C4-2B (cell line): ENCODE results near the gene ADCY1.

Experiments used
- ZFX ChIP-seq: fragments of 450-650 bp; IDR thresholded peaks from 2 replicates; pipeline ENCODE4 v1.6.1; 2017
- TF ChIP-seq, protein P1 (sequence below): fragments of 450-650 bp; conservative IDR thresholded peaks from 2 replicates; pipeline ENCODE4 v1.5.1; 2017; ENCODE audit warnings: mild to moderate bottlenecking

DNA sequence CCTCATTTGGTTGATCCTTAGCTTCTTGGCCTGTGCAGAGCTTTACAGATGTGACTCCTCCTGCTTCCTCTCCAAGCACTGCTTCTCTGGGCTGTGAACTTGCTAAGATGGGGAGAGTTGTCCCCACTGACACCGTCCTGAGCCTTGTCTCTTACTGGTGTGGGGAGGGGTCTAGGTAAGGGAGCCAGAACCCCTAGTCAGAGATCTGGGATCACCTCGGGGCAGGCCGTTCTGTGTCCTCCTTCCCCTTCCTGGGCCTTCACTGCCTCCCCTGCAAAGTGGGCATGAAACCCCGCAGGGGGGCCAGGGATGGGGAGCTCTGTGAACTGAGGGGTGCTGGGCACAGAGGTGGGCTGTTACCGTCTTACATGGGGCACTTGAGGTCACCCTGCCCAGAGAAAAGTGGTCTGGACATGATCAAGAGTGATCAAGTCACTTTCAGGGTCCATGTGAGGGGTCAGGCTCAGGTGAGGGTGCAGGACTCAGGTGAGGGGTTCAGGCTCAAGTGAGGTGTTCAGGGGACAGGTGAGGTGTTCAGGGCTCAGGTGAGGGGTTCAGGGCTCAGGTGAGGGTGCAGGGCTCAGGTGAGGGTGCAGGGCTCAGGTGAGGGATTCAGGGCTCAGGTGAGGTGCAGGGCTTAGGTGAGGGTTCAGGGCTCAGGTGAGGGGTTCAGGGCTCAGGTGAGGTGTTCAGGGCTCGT is 86.2 kb downstream of the ADCY1 start:
- TF ChIP-seq, protein P1, sequence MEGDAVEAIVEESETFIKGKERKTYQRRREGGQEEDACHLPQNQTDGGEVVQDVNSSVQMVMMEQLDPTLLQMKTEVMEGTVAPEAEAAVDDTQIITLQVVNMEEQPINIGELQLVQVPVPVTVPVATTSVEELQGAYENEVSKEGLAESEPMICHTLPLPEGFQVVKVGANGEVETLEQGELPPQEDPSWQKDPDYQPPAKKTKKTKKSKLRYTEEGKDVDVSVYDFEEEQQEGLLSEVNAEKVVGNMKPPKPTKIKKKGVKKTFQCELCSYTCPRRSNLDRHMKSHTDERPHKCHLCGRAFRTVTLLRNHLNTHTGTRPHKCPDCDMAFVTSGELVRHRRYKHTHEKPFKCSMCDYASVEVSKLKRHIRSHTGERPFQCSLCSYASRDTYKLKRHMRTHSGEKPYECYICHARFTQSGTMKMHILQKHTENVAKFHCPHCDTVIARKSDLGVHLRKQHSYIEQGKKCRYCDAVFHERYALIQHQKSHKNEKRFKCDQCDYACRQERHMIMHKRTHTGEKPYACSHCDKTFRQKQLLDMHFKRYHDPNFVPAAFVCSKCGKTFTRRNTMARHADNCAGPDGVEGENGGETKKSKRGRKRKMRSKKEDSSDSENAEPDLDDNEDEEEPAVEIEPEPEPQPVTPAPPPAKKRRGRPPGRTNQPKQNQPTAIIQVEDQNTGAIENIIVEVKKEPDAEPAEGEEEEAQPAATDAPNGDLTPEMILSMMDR = no peak
- TF ChIP-seq ZFX = no peak
